ENCODE measurements around the gene PEMT. TPM values are rescaled to one million over a fixed set of nuclear protein-coding genes. Genes with fewer than 3 reads are reported as not detected.
"Not testable (repeated sequence)": the region's sequence is repeated elsewhere in the genome, so short reads cannot be mapped to it uniquely, and the experiment has no call there.

The PEMT gene
- total and polyA plus RNA-seq, 9 of the 15 experiments (the other 6 are each of a cell fraction or from before 2014, with no cell fraction given), result 1.4 to 36.4 (median 13.6) TPM

DNA sequence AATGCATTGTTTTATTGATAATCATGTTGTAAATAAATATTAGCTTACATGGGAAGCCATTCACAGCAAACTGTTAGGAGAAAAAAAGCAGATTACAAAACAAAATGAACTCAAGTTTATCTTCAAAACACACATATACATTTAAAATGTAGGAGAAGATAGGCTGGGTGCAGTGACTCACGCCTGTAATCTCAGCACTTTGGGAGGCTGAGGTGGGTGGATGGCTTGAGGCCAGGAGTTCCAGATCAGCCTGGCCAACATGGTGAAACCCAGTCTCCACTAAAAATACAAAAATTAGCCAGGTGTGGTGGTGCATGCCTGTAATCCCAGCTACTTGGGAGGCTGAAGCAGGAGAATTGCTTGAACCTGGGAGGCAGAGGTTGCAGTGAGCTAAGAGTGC lies 125.6 kb downstream of the PEMT start:
- H3K9ac ChIP-seq (ENCODE audit: insufficient read depth in 1 of 2, low read depth in 2 of 2, low read length in 2 of 2); intact Hi-C loops (cut with micrococcal nuclease); POLR2A ChIA-PET; H2AFZ ChIP-seq (ENCODE audit: low read depth, low read length); in situ Hi-C loops (cut with MboI); H3K79me2 ChIP-seq (ENCODE audit: control insufficient read depth, insufficient read depth, low read length); H4K20me1 ChIP-seq (replicated peaks; ENCODE audit: control insufficient read depth, insufficient read depth, low read length); H3K27ac ChIP-seq (ENCODE audit: extremely low read depth, low read depth, low read length); H3K4me3 ChIP-seq; BruUV-seq (replicated peaks); H3K4me2 ChIP-seq (ENCODE audit: insufficient read depth, low read length); H3K9me3 ChIP-seq (replicated peaks; ENCODE audit: control insufficient read depth, insufficient read depth, low read depth, low read length); H3K4me1 ChIP-seq (replicated peaks in 1 of 2; ENCODE audit: control insufficient read depth in 2 of 2, insufficient read depth in 2 of 2, low read length in 2 of 2); H3K9me1 ChIP-seq (ENCODE audit: control insufficient read depth, insufficient read depth, low read length); ATAC-seq; FAIRE-seq; H3K36me3 ChIP-seq (ENCODE audit: control insufficient read depth, insufficient read depth, low read length); DNase-seq (ENCODE audit: extremely low read depth in 1 of 4, low spot score in 3 of 4): not testable (repeated sequence)
- 0% methylated on average over 1 of the region's 1 CpG for WGBS (ENCODE audit: insufficient coverage, low coverage, missing lambda C conversion rate)
- TF ChIP-seq NCOR1 (IDR thresholded peaks at IDR 0.05) (peak; percentile 9; the same call in 1 of the 2 replicates), NFIC (IDR thresholded peaks at IDR 0.05) (peak; percentile 78), EGR1 (conservative IDR thresholded peaks at IDR 0.05) (peak; percentile 76), CBFA2T3 (IDR thresholded peaks at IDR 0.05) (peak; percentile 75), KDM1A (IDR thresholded peaks at IDR 0.05) (peak; percentile 71 to 79; a peak in 3 of 4 replicates), CBFA2T2 (conservative IDR thresholded peaks at IDR 0.05) (peak; percentile 54)
- CTCF ChIA-PET (ENCODE audit: low intra/inter-chr PET ratio), result interaction anchor here (1.0 kb wide), 1 partner anchor 110 kb away, joined by 3 read pairs; no protein-coding TSS in a partner anchor
- H3K27me3 ChIP-seq (ENCODE audit: control insufficient read depth in 2 of 2, insufficient read depth in 2 of 2, low read length in 2 of 2), result peaks cover 20 to 55% of the 10 kb centered on the region in 2 experiments; a peak in 4 of 5 replicates

DNA sequence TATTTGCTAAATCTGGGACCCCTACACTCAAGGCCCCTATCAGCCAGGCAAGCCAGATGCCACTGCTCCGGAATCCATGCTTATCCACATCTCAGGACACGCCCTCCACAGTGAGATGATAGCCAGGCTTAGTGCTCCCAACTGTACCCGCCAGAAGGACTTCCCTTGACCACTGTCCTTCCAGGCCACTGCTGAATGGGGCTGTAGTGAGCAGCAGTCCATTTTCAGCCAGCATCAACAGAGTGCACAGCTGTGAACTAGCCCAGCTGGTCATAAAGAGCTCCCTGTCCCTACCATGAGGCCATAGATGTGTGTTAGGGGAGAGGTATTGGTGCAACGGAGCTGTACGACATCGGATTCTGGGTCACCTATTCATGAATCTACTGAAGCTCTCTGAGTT lies 127.7 kb downstream of the PEMT start:
- H3K4me1 ChIP-seq (replicated peaks in 1 of 2; ENCODE audit: control insufficient read depth in 2 of 2, insufficient read depth in 2 of 2, low read length in 2 of 2), result peaks cover 0 to 3% of the 10 kb centered on the region in 2 experiments; a peak in 2 of 5 replicates
- in situ Hi-C loops (cut with MboI), result no loop called here
- ChIA-PET POLR2A (interaction anchor here (1.1 kb wide), 1 partner anchor 23 kb away, joined by 3 read pairs; no protein-coding TSS in a partner anchor), CTCF (ENCODE audit: low intra/inter-chr PET ratio) (no interaction called here)
- no peak overlapping the region for H3K9ac ChIP-seq (ENCODE audit: insufficient read depth in 1 of 2, low read depth in 2 of 2, low read length in 2 of 2)
- no peaks in the 10 kb centered on the region for H3K36me3 ChIP-seq (ENCODE audit: control insufficient read depth, insufficient read depth, low read length)
- FAIRE-seq (no peak), DNase-seq (ENCODE audit: extremely low read depth in 1 of 4, low spot score in 3 of 4) (no peak), ATAC-seq (no peak)
- WGBS (ENCODE audit: insufficient coverage, low coverage, missing lambda C conversion rate), result 7% methylated on average over 5 of the region's 6 CpGs
- no peaks in the 10 kb centered on the region for H3K9me1 ChIP-seq (ENCODE audit: control insufficient read depth, insufficient read depth, low read length)
- H2AFZ ChIP-seq (ENCODE audit: low read depth, low read length), result no peak overlapping the region
- intact Hi-C loops (cut with micrococcal nuclease), result no loop called here
- H4K20me1 ChIP-seq (replicated peaks; ENCODE audit: control insufficient read depth, insufficient read depth, low read length), result no peaks in the 10 kb centered on the region
- no peak overlapping the region for H3K4me2 ChIP-seq (ENCODE audit: insufficient read depth, low read length)
- no TSS peak for BruUV-seq (replicated peaks)
- H3K79me2 ChIP-seq (ENCODE audit: control insufficient read depth, insufficient read depth, low read length), result no peaks in the 10 kb centered on the region
- H3K9me3 ChIP-seq (replicated peaks; ENCODE audit: control insufficient read depth, insufficient read depth, low read depth, low read length), result peaks cover 3% of the 10 kb centered on the region; the same call in 1 of the 2 replicates
- no peak overlapping the region for H3K4me3 ChIP-seq
- H3K27ac ChIP-seq (ENCODE audit: extremely low read depth, low read depth, low read length), result no peak overlapping the region
- peaks cover 14 to 41% of the 10 kb centered on the region in 2 experiments; a peak in 4 of 5 replicates for H3K27me3 ChIP-seq (ENCODE audit: control insufficient read depth in 2 of 2, insufficient read depth in 2 of 2, low read length in 2 of 2)
- TF ChIP-seq, protein P1, sequence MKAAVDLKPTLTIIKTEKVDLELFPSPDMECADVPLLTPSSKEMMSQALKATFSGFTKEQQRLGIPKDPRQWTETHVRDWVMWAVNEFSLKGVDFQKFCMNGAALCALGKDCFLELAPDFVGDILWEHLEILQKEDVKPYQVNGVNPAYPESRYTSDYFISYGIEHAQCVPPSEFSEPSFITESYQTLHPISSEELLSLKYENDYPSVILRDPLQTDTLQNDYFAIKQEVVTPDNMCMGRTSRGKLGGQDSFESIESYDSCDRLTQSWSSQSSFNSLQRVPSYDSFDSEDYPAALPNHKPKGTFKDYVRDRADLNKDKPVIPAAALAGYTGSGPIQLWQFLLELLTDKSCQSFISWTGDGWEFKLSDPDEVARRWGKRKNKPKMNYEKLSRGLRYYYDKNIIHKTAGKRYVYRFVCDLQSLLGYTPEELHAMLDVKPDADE (conservative IDR thresholded peaks at IDR 0.05; ENCODE audit: control insufficient read depth, low read depth, low read length), result no peak
- TF ChIP-seq, protein P2, sequence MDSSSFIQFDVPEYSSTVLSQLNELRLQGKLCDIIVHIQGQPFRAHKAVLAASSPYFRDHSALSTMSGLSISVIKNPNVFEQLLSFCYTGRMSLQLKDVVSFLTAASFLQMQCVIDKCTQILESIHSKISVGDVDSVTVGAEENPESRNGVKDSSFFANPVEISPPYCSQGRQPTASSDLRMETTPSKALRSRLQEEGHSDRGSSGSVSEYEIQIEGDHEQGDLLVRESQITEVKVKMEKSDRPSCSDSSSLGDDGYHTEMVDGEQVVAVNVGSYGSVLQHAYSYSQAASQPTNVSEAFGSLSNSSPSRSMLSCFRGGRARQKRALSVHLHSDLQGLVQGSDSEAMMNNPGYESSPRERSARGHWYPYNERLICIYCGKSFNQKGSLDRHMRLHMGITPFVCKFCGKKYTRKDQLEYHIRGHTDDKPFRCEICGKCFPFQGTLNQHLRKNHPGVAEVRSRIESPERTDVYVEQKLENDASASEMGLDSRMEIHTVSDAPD (CRISPR knock-in tag; IDR thresholded peaks at IDR 0.05), result no peak
- TF ChIP-seq SAFB (IDR thresholded peaks at IDR 0.05; ENCODE audit: borderline replicate concordance, low read depth, low read length) (no peak), SMC3 (conservative IDR thresholded peaks at IDR 0.05; ENCODE audit: insufficient read depth, low read depth, low read length) (no peak), KAT2B (IDR thresholded peaks at IDR 0.05; ENCODE audit: low read depth, low read length) (no peak), TAF15 (IDR thresholded peaks at IDR 0.05; ENCODE audit: low read depth, low read length) (no peak)
- TF ChIP-seq, protein P3, sequence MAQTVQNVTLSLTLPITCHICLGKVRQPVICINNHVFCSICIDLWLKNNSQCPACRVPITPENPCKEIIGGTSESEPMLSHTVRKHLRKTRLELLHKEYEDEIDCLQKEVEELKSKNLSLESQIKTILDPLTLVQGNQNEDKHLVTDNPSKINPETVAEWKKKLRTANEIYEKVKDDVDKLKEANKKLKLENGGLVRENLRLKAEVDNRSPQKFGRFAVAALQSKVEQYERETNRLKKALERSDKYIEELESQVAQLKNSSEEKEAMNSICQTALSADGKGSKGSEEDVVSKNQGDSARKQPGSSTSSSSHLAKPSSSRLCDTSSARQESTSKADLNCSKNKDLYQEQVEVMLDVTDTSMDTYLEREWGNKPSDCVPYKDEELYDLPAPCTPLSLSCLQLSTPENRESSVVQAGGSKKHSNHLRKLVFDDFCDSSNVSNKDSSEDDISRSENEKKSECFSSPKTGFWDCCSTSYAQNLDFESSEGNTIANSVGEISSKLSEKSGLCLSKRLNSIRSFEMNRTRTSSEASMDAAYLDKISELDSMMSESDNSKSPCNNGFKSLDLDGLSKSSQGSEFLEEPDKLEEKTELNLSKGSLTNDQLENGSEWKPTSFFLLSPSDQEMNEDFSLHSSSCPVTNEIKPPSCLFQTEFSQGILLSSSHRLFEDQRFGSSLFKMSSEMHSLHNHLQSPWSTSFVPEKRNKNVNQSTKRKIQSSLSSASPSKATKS (CRISPR knock-in tag; IDR thresholded peaks at IDR 0.05), result no peak

All from K562 (cell line).